ENCODE measurements around the gene NUDT8.
A peak's percentile ranks its signal among the peaks of the same experiment; 100 is the strongest.
"Not testable (repeated sequence)": the region's sequence is repeated elsewhere in the genome, so short reads cannot be mapped to it uniquely, and the experiment has no call there.

NUDT8 gene

GRCh38 chr11:67613313-67613959 is 16.3 kb downstream of the NUDT8 start:
- DNase-seq (ENCODE audit: low read depth in 2 of 2) = no peak

GRCh38 chr11:67612751-67613150 is 17.0 kb downstream of the NUDT8 start:
- DNase-seq (ENCODE audit: low read depth in 2 of 2) = no peak

- DNase-seq (ENCODE audit: low read depth in 2 of 2) = no peak
Measured at GRCh38 chr11:67611704-67612587, 17.8 kb downstream of the NUDT8 start.

- no peak for DNase-seq (ENCODE audit: low read depth in 2 of 2)
Measured at GRCh38 chr11:67611165-67611564, 18.6 kb downstream of the NUDT8 start.

- DNase-seq (ENCODE audit: low read depth in 2 of 2) = no peak
Measured at GRCh38 chr11:67610302-67610868, 19.4 kb downstream of the NUDT8 start.

GRCh38 chr11:67609316-67609715 is 20.4 kb downstream of the NUDT8 start:
- no peak for DNase-seq (ENCODE audit: low read depth in 2 of 2)

GRCh38 chr11:67608486-67608885 is 21.3 kb downstream of the NUDT8 start:
- DNase-seq (ENCODE audit: low read depth in 2 of 2) = no peak

- DNase-seq (ENCODE audit: low read depth in 2 of 2) = no peak
Measured at GRCh38 chr11:67607507-67607906, 22.2 kb downstream of the NUDT8 start.

GRCh38 chr11:67606492-67607295 is 23.0 kb downstream of the NUDT8 start, which contains the start of gene NDUFV1:
Gene NDUFV1 (plus strand): TSS chr11:67606936. CDS start chr11:67607005, 69 bp downstream.
- peak; percentile 91 to 94 for DNase-seq (ENCODE audit: low read depth in 2 of 2)

GRCh38 chr11:67606093-67606491 is 23.6 kb downstream of the NUDT8 start:
- DNase-seq (ENCODE audit: low read depth in 2 of 2) = no peak

- no peak for DNase-seq (ENCODE audit: low read depth in 2 of 2)
Measured at GRCh38 chr11:67605231-67606011, 24.3 kb downstream of the NUDT8 start.

- no peak for DNase-seq (ENCODE audit: low read depth in 2 of 2)
Measured at GRCh38 chr11:67604815-67605214, 24.9 kb downstream of the NUDT8 start.

GRCh38 chr11:67604119-67604518 is 25.6 kb downstream of the NUDT8 start:
- not testable (repeated sequence) for DNase-seq (ENCODE audit: low read depth in 2 of 2)

- DNase-seq (ENCODE audit: low read depth in 2 of 2) = no peak
Measured at GRCh38 chr11:67601098-67601497, 28.6 kb downstream of the NUDT8 start.

- DNase-seq (ENCODE audit: low read depth in 2 of 2) = no peak
Measured at GRCh38 chr11:67600324-67601029, 29.3 kb downstream of the NUDT8 start.

- DNase-seq (ENCODE audit: low read depth in 2 of 2) = no peak
Measured at GRCh38 chr11:67599149-67599548, 30.6 kb downstream of the NUDT8 start.

- DNase-seq (ENCODE audit: low read depth in 2 of 2) = not testable (repeated sequence)
Measured at GRCh38 chr11:67597963-67598362, 31.8 kb downstream of the NUDT8 start.

GRCh38 chr11:67597458-67597857 is 32.3 kb downstream of the NUDT8 start:
- DNase-seq (ENCODE audit: low read depth in 2 of 2) = not testable (repeated sequence)

- DNase-seq (ENCODE audit: low read depth in 2 of 2) = no peak
Measured at GRCh38 chr11:67596753-67597300, 32.9 kb downstream of the NUDT8 start.

GRCh38 chr11:67594480-67594879 is 35.3 kb downstream of the NUDT8 start:
- DNase-seq (ENCODE audit: low read depth in 2 of 2) = no peak
